IMR-90 (cell line): ENCODE measurements around the gene ARPC2. TPM values are rescaled to one million over a fixed set of nuclear protein-coding genes. Genes with fewer than 3 reads are reported as not detected.

Source experiments
- BHLHE40 ChIP-seq: fragments of 150-350 bp; IDR thresholded peaks from 2 replicates; pipeline ENCODE4 v1.6.1; 2016; ENCODE audit warnings: mild to moderate bottlenecking, low read depth, low read length
- CTCF ChIP-seq: conservative IDR thresholded peaks from 2 replicates; pipeline ENCODE4 v1.5.1; 2012; ENCODE audit warnings: mild to moderate bottlenecking, low read depth, low read length, improper control_type of control experiment
- RAD21 ChIP-seq: IDR thresholded peaks from 2 replicates; pipeline ENCODE4 v1.6.1; 2012; ENCODE audit warnings: low read length, improper control_type of control experiment
- RFX5 ChIP-seq: IDR thresholded peaks from 2 replicates; pipeline ENCODE4 v1.8.0; 2012; ENCODE audit warnings: low read depth, mild to moderate bottlenecking, low read length, moderate library complexity
- polyA plus RNA-seq, 3 experiments: library from polyadenylated mRNA; depleted of rRNA; stranded (reverse); fragments of >200 nt; gene quantifications; 2 replicates each; pipeline ENCODE4 v1.2.3, GENCODE V29; 2012; ENCODE audit warnings: low replicate concordance in 1 of 3
- total RNA-seq: library from RNA; depleted of rRNA; stranded (reverse); fragments of >200 nt; gene quantifications from 2 replicates; pipeline ENCODE4 v1.2.3, GENCODE V29; 2012

ARPC2 gene
- total and polyA plus RNA-seq, 2 of the 4 experiments (the other 2 are of a cell fraction) = 561 to 635 TPM

GRCh38 chr2:218168016-218168415 is 49.0 kb upstream of the ARPC2 start (continued):
- TF ChIP-seq CTCF (no peak), RAD21 (no peak), RFX5 (no peak), BHLHE40 (no peak)
